ENCODE data around the gene TOLLIP. TPM values are rescaled to one million over a fixed set of nuclear protein-coding genes. Genes with fewer than 3 reads are reported as not detected.
A peak's percentile ranks its signal among the peaks of the same experiment; 100 is the strongest.

Gene TOLLIP
- total RNA-seq, 6 experiments from 2014 or later, result 41.4 to 53.6 (median 49.0) TPM

DNA sequence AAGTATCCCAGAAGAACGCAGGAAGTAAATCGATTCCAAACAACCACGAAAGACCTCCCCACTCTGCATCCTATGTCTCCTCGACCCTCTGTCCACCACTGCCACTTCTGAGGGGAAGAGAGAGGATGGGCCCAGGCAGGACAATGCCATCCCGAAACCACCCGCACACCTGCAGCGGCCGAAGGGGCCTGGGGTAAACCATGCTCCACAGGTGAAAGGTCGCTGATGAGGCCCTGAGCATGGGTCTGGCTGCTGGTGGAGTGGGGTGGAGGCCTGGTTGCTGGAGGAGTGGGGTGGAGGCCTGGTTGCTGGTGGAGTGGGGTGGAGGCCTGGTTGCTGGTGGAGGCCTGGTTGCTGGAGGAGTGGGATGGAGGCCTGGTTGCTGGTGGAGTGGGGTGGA, 13.1 kb downstream of the TOLLIP start:
- Mint-ChIP-seq H3K27me3 (ENCODE audit: insufficient read depth) (no peaks in the 10 kb centered on the region), H3K9me3 (no peaks in the 10 kb centered on the region), H3K27ac (no peak overlapping the region), H3K4me1 (ENCODE audit: low read depth) (no peaks in the 10 kb centered on the region), H3K4me3 (no peak overlapping the region), H3K36me3 (ENCODE audit: low read depth) (peaks cover 3% of the 10 kb centered on the region; the same call in 1 of the 2 replicates)
- TF ChIP-seq, protein P1, sequence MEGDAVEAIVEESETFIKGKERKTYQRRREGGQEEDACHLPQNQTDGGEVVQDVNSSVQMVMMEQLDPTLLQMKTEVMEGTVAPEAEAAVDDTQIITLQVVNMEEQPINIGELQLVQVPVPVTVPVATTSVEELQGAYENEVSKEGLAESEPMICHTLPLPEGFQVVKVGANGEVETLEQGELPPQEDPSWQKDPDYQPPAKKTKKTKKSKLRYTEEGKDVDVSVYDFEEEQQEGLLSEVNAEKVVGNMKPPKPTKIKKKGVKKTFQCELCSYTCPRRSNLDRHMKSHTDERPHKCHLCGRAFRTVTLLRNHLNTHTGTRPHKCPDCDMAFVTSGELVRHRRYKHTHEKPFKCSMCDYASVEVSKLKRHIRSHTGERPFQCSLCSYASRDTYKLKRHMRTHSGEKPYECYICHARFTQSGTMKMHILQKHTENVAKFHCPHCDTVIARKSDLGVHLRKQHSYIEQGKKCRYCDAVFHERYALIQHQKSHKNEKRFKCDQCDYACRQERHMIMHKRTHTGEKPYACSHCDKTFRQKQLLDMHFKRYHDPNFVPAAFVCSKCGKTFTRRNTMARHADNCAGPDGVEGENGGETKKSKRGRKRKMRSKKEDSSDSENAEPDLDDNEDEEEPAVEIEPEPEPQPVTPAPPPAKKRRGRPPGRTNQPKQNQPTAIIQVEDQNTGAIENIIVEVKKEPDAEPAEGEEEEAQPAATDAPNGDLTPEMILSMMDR (IDR thresholded peaks at IDR 0.05), result no peak
- no peak for DNase-seq

DNA sequence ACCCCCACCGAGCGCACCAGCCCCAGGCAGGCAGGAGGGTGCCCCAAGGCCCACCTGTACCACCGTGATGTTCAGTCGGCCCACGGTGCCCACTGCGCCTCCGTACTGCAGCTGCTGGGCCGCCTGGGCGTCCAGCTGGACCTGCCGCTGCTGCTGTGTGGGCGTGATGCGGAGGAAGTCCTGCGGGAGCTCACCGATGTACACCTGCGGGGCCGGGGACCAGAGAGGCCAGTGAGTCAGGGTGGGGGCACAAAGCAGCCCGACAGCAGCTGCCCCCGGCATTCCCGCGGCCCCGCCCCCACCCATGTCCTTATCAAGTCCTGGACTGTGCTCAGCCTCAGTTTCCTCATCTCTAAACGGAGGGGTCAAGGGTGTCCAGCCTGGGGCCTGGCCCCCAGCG, 13.8 kb downstream of the TOLLIP start:
- Mint-ChIP-seq H3K9me3 (no peaks in the 10 kb centered on the region), H3K4me1 (ENCODE audit: low read depth) (no peaks in the 10 kb centered on the region), H3K36me3 (ENCODE audit: low read depth) (peaks cover 3% of the 10 kb centered on the region; the same call in 1 of the 2 replicates), H3K27me3 (ENCODE audit: insufficient read depth) (peaks cover 1% of the 10 kb centered on the region; the same call in 1 of the 2 replicates), H3K4me3 (no peak overlapping the region), H3K27ac (no peak overlapping the region)
- TF ChIP-seq, protein P1 (IDR thresholded peaks at IDR 0.05), result no peak
- no peak for DNase-seq

DNA sequence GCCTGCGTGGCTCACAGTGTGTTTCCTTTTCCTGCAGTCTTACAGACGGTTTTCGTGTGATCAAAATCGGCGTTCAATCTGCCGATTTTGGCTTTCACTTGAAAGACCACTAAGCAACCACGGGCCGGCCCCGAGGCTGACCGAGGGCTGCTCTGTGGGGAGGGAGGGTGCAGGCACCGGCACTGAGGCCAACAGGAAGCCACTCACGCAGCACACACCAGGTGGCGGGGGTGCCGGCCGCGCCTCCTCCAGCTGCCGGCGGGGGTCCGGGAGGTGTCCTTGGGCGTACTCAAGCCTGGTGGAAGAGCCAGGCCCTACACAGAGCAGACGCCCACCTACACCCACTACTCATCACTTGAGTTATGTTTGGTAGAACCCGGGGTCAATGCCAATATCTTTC, 14.3 kb downstream of the TOLLIP start:
- H3K27me3 Mint-ChIP-seq (ENCODE audit: insufficient read depth), result peaks cover 1% of the 10 kb centered on the region; the same call in 1 of the 2 replicates
- H3K4me1 Mint-ChIP-seq (ENCODE audit: low read depth), result no peaks in the 10 kb centered on the region
- no peak overlapping the region for H3K4me3 Mint-ChIP-seq
- TF ChIP-seq, protein P1 (IDR thresholded peaks at IDR 0.05), result no peak
- H3K36me3 Mint-ChIP-seq (ENCODE audit: low read depth), result no peaks in the 10 kb centered on the region; the same call in 1 of the 2 replicates
- no peak for DNase-seq
- no peaks in the 10 kb centered on the region for H3K9me3 Mint-ChIP-seq
- H3K27ac Mint-ChIP-seq, result no peak overlapping the region

DNA sequence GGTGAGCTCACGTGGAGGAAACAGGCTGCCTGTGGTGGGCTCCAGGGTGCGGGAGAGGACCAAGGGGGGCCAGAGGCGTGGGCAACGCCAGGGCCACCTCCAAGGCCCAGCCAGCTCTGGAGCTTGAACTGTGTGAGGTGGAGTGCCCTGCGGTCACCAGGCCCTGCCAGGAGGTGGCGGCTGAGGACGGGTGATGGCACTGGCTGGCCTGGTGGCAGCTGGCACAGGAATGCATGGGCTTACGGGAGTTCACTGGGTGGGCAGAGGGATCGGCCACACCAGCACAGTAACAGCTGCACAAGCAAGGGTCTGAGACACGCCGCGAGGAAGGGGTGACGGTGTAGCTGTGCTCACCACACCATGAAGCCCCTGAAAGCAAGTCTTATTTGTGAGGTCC, 15.8 kb downstream of the TOLLIP start:
- TF ChIP-seq, protein P1 (IDR thresholded peaks at IDR 0.05), result peak; percentile 59

DNA sequence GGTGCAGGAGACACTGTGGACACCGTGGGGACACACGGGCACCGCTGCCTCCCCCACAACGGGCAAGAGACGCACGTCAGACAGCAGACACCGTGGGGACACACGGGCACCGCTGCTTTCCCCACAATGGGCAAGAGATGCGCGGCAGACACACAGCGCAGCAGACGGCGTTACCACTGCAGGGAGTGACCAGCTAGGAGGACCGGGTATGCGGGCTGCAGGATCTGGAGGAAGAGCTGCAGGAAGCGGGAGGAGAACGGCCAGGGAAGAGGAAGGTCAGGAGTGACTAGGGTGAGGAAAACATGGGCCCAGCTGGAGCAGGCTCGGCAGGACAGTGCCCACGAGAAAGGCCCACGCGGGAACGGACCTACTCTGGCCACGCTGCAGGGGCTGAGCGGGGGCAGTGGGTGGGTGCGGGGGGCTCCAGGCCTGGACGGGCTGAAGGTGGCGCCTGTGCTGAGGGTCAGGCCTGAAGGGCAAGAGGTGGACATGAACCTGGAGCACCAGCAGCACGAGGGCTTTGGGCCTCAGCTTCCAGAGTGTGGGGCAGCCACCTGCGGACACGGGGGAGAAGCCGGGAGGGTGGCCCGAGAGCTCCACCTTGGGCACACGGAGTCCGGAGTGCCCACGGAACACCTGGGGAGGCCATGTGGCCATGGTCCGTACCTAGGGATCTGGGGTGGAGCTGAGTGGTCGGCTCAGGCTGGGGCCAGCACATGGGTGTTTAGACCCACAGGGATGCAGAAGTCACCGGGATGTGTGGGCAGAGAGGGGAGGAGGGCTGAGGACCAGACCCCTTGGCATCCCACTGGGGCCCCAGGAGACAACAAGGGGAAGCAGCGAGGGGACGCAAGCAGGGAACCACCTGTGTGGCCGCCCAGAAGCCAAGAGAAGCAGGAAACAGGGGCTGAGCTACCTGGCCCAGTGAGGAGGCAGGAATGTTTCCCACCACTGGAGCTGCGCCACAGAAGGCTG, 16.5 kb downstream of the TOLLIP start:
- H3K36me3 Mint-ChIP-seq (ENCODE audit: low read depth), result no peaks in the 10 kb centered on the region; the same call in 1 of the 2 replicates
- H3K4me3 Mint-ChIP-seq, result no peak overlapping the region
- TF ChIP-seq, protein P1 (IDR thresholded peaks at IDR 0.05), result no peak
- no peak for DNase-seq
- H3K9me3 Mint-ChIP-seq, result no peaks in the 10 kb centered on the region
- H3K27ac Mint-ChIP-seq, result no peak overlapping the region; the same call in 1 of the 2 replicates
- H3K27me3 Mint-ChIP-seq (ENCODE audit: insufficient read depth), result peaks cover 1% of the 10 kb centered on the region; the same call in 1 of the 2 replicates
- H3K4me1 Mint-ChIP-seq (ENCODE audit: low read depth), result no peaks in the 10 kb centered on the region

More for the DNA sequence above, 15.8 kb downstream of the TOLLIP start:
- Mint-ChIP-seq H3K27me3 (ENCODE audit: insufficient read depth) (peaks cover 1% of the 10 kb centered on the region; the same call in 1 of the 2 replicates), H3K9me3 (no peaks in the 10 kb centered on the region), H3K4me1 (ENCODE audit: low read depth) (no peaks in the 10 kb centered on the region), H3K27ac (no peak overlapping the region), H3K36me3 (ENCODE audit: low read depth) (no peaks in the 10 kb centered on the region; the same call in 1 of the 2 replicates), H3K4me3 (no peak overlapping the region)
- DNase-seq, result no peak
